ENCODE data around the gene G0S2.

DNA sequence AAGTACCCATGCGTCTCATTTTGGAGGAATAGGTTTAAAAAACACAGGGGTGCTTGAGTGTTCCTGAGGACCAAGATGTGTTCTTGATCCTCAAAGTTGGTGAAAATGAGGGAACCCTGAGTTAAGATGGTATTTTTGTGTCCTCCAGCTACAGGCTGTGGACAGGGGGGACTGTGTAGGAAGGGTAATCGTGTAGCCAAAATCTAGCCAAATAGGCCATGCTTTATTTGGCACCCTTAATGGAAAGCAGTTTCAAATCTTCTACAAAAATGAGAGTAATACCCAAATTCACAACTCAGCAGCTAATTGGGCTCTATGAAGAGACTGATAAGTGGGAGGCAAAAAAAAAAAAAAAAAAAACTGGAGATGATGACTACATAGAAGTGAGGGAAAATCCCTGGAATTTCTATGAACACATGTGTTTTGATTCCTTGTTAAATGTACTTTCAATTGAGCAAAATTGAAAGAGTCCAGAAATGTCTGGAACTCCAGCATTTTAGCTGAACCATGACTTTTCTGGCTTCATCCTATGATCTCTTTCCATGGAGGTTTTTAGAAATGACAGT is 29.9 kb downstream of the G0S2 start:
- TF ChIP-seq CHD1 (IDR thresholded peaks at IDR 0.05; ENCODE audit: low read depth, low read length) (no peak), SUZ12 (IDR thresholded peaks at IDR 0.05; ENCODE audit: low read length) (no peak), YY1 (IDR thresholded peaks at IDR 0.05; ENCODE audit: low read depth, low read length) (no peak), TBP (IDR thresholded peaks at IDR 0.05; ENCODE audit: low read depth, low read length) (no peak), CEBPB (IDR thresholded peaks at IDR 0.05; ENCODE audit: low read depth, low read length) (no peak), SRF (IDR thresholded peaks at IDR 0.05; ENCODE audit: low read depth, low read length) (no peak), POLR2A (IDR thresholded peaks at IDR 0.05; ENCODE audit: control extremely low read depth in 1 of 2, low read depth in 2 of 2, low read length in 2 of 2) (no peak), EP300 (IDR thresholded peaks at IDR 0.05; ENCODE audit: borderline replicate concordance in 1 of 2, low read depth in 2 of 2, low read length in 2 of 2) (no peak), EZH2 (IDR thresholded peaks at IDR 0.05; ENCODE audit: low read depth, low read length, severe bottlenecking) (no peak), CHD7 (IDR thresholded peaks at IDR 0.05; ENCODE audit: insufficient replicate concordance, low read length) (no peak), SP1 (IDR thresholded peaks at IDR 0.05; ENCODE audit: low read depth, low read length) (no peak), HDAC6 (IDR thresholded peaks at IDR 0.05; ENCODE audit: low read depth, low read length) (no peak)
- TF ChIP-seq, protein P1, sequence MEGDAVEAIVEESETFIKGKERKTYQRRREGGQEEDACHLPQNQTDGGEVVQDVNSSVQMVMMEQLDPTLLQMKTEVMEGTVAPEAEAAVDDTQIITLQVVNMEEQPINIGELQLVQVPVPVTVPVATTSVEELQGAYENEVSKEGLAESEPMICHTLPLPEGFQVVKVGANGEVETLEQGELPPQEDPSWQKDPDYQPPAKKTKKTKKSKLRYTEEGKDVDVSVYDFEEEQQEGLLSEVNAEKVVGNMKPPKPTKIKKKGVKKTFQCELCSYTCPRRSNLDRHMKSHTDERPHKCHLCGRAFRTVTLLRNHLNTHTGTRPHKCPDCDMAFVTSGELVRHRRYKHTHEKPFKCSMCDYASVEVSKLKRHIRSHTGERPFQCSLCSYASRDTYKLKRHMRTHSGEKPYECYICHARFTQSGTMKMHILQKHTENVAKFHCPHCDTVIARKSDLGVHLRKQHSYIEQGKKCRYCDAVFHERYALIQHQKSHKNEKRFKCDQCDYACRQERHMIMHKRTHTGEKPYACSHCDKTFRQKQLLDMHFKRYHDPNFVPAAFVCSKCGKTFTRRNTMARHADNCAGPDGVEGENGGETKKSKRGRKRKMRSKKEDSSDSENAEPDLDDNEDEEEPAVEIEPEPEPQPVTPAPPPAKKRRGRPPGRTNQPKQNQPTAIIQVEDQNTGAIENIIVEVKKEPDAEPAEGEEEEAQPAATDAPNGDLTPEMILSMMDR (IDR thresholded peaks at IDR 0.05; ENCODE audit: control extremely low read depth in 1 of 3, insufficient read depth in 1 of 3, low read depth in 1 of 3, low read length in 3 of 3) = no peak
- TF ChIP-seq, protein P2, sequence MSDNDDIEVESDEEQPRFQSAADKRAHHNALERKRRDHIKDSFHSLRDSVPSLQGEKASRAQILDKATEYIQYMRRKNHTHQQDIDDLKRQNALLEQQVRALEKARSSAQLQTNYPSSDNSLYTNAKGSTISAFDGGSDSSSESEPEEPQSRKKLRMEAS (IDR thresholded peaks at IDR 0.05) = no peak

Measured in H1 (cell line).